T-helper 1 cell treated with Interleukin-12 subunit alpha and Interleukin-12 subunit beta and Interleukin-4 antibody, amounts not matched to agents 30 μg/mL and 1 μg/mL, for 36 hours (primary cell): ENCODE measurements around the gene PICK1.
"Not testable (repeated sequence)": the region's sequence is repeated elsewhere in the genome, so short reads cannot be mapped to it uniquely, and the experiment has no call there.

Experiments
- H3K27ac Mint-ChIP-seq: one replicate; pipeline ENCODE4 v1.8.0; 2021; ENCODE audit warnings: mild to moderate bottlenecking, mixed read lengths
- H3K27me3 Mint-ChIP-seq: one replicate; pipeline ENCODE4 v1.8.0; 2021; ENCODE audit warnings: low read depth, mixed read lengths
- H3K36me3 Mint-ChIP-seq: one replicate; pipeline ENCODE4 v1.8.0; 2021; ENCODE audit warnings: low read depth, mixed read lengths
- H3K4me1 Mint-ChIP-seq: one replicate; pipeline ENCODE4 v1.8.0; 2021; ENCODE audit warnings: low read depth, mixed read lengths
- H3K4me3 Mint-ChIP-seq: one replicate; pipeline ENCODE4 v1.8.0; 2021; ENCODE audit warnings: mild to moderate bottlenecking, moderate library complexity, mixed read lengths
- H3K9me3 Mint-ChIP-seq: one replicate; pipeline ENCODE4 v1.8.0; 2021; ENCODE audit warnings: mixed read lengths

The PICK1 gene

GRCh38 chr22:38073150-38074130 is 16.2 kb downstream of the PICK1 start:
- Mint-ChIP-seq H3K4me1 (no peaks in the 10 kb centered on the region), H3K4me3 (no peak overlapping the region), H3K27ac (no peak overlapping the region), H3K27me3 (no peaks in the 10 kb centered on the region), H3K9me3 (no peaks in the 10 kb centered on the region), H3K36me3 (no peaks in the 10 kb centered on the region)

- H3K36me3 Mint-ChIP-seq = no peaks in the 10 kb centered on the region
- peaks cover under 1% of the 10 kb centered on the region for H3K27me3 Mint-ChIP-seq
- H3K27ac Mint-ChIP-seq = no peak overlapping the region
- H3K4me3 Mint-ChIP-seq = no peak overlapping the region
- no peaks in the 10 kb centered on the region for H3K9me3 Mint-ChIP-seq
- no peaks in the 10 kb centered on the region for H3K4me1 Mint-ChIP-seq
These were observed 17.2 kb downstream of the PICK1 start for GRCh38 chr22:38074181-38075104.

GRCh38 chr22:38075105-38075825 is 18.1 kb downstream of the PICK1 start:
- Mint-ChIP-seq H3K36me3 (no peaks in the 10 kb centered on the region), H3K27me3 (peaks cover 9% of the 10 kb centered on the region), H3K27ac (no peak overlapping the region), H3K4me1 (no peaks in the 10 kb centered on the region), H3K4me3 (no peak overlapping the region), H3K9me3 (no peaks in the 10 kb centered on the region)

GRCh38 chr22:38075961-38076360 is 18.8 kb downstream of the PICK1 start:
- Mint-ChIP-seq H3K4me3 (no peak overlapping the region), H3K4me1 (no peaks in the 10 kb centered on the region), H3K36me3 (no peaks in the 10 kb centered on the region), H3K9me3 (no peaks in the 10 kb centered on the region), H3K27me3 (peaks cover 9% of the 10 kb centered on the region), H3K27ac (no peak overlapping the region)

GRCh38 chr22:38077096-38077495 is 19.9 kb downstream of the PICK1 start:
- Mint-ChIP-seq H3K9me3 (no peaks in the 10 kb centered on the region), H3K27ac (no peak overlapping the region), H3K27me3 (peaks cover 9% of the 10 kb centered on the region), H3K4me1 (no peaks in the 10 kb centered on the region), H3K36me3 (no peaks in the 10 kb centered on the region), H3K4me3 (no peak overlapping the region)

GRCh38 chr22:38077595-38077994 is 20.4 kb downstream of the PICK1 start:
- no peak overlapping the region for H3K27ac Mint-ChIP-seq
- H3K4me1 Mint-ChIP-seq = no peaks in the 10 kb centered on the region
- peaks cover 9% of the 10 kb centered on the region for H3K27me3 Mint-ChIP-seq
- no peak overlapping the region for H3K4me3 Mint-ChIP-seq
- no peaks in the 10 kb centered on the region for H3K9me3 Mint-ChIP-seq
- no peaks in the 10 kb centered on the region for H3K36me3 Mint-ChIP-seq

GRCh38 chr22:38078046-38078840 is 21.0 kb downstream of the PICK1 start:
- peaks cover 14% of the 10 kb centered on the region for H3K27me3 Mint-ChIP-seq
- no peaks in the 10 kb centered on the region for H3K4me1 Mint-ChIP-seq
- H3K36me3 Mint-ChIP-seq = no peaks in the 10 kb centered on the region
- no peak overlapping the region for H3K27ac Mint-ChIP-seq
- H3K4me3 Mint-ChIP-seq = no peak overlapping the region
- H3K9me3 Mint-ChIP-seq = no peaks in the 10 kb centered on the region

- peaks cover 17% of the 10 kb centered on the region for H3K27me3 Mint-ChIP-seq
- H3K4me3 Mint-ChIP-seq, H3K27ac Mint-ChIP-seq, H3K4me1 Mint-ChIP-seq, H3K9me3 Mint-ChIP-seq, H3K36me3 Mint-ChIP-seq: not testable (repeated sequence)
These were observed 22.0 kb downstream of the PICK1 start for GRCh38 chr22:38079208-38079607.

- Mint-ChIP-seq H3K4me1 (no peaks in the 10 kb centered on the region), H3K27ac (no peak overlapping the region), H3K36me3 (no peaks in the 10 kb centered on the region), H3K4me3 (no peak overlapping the region), H3K27me3 (peaks cover 17% of the 10 kb centered on the region), H3K9me3 (no peaks in the 10 kb centered on the region)
These were observed 22.6 kb downstream of the PICK1 start for GRCh38 chr22:38079804-38080203.

GRCh38 chr22:38080474-38080849 is 23.3 kb downstream of the PICK1 start:
- Mint-ChIP-seq H3K4me3 (no peak overlapping the region), H3K9me3 (no peaks in the 10 kb centered on the region), H3K36me3 (no peaks in the 10 kb centered on the region), H3K27me3 (peaks cover 17% of the 10 kb centered on the region), H3K27ac (no peak overlapping the region), H3K4me1 (no peaks in the 10 kb centered on the region)

- Mint-ChIP-seq H3K36me3 (no peaks in the 10 kb centered on the region), H3K27ac (no peak overlapping the region), H3K4me3 (no peak overlapping the region), H3K27me3 (peaks cover 17% of the 10 kb centered on the region), H3K4me1 (no peaks in the 10 kb centered on the region), H3K9me3 (no peaks in the 10 kb centered on the region)
These were observed 23.8 kb downstream of the PICK1 start for GRCh38 chr22:38080850-38081635.

GRCh38 chr22:38081636-38081940 is 24.4 kb downstream of the PICK1 start:
- Mint-ChIP-seq H3K4me3 (no peak overlapping the region), H3K27me3 (peaks cover 17% of the 10 kb centered on the region), H3K36me3 (no peaks in the 10 kb centered on the region), H3K4me1 (no peaks in the 10 kb centered on the region), H3K9me3 (no peaks in the 10 kb centered on the region), H3K27ac (no peak overlapping the region)
